Superior temporal gyrus (tissue), 1 donor: ENCODE measurements around the gene DICER1.

ENCODE experiments used
- DNase-seq: peaks from one replicate; pipeline ENCODE4 v3.0.0-alpha.2; 2016; ENCODE audit errors: extremely low spot score

DICER1 gene

DNA sequence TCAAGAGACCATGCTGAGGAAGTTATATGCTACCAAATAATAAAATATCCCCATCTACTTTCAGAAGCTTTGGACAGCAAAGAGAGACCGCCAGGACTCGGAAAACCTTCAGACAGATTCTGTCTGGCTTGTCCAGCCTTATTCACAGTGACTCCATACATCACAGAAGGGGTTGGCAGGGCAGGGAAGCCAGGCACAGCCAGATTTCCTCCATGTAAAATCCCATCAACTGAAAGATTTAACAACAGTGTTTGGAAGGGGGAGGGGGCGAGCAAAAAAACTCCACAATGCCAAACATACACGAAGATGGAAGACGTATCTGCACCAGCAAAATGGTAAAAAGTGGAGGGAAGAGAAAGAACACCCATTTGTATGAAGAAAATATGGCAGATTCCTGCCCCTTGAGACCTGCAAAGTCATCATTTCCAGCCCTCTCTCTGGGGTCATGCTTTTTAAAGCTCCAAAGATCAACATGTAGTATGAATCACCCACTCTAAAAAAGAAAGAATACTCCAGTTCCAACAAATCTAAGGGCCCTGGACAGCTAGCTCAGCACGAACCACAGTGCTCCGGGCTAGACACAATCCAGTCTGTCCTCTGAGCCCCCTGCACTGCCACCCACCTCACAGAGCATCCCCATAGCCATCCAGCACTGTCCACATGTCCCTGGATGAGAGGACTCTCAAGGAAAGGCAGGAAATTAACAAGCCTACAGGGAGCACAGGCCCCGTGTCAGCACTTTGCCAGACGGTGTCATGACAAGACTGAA is 116.4 kb downstream of the DICER1 start:
- DNase-seq: no peak

DNA sequence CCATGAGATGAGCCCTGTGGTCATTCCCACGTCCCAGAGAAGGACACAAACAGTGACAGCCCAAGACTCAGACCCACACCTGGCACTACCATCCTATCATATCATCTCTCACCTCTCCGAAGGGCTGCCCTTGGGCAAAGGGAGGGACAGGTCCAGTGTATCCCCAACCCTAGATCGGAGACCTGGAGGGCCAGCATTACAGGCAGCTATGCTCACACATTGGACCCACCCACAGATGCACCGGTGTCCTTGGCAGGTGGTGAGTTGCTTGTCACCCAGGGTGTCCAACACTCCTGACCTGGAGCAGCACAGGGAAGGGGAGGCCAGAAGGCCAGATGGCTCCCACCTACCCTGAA is 117.4 kb downstream of the DICER1 start:
- DNase-seq: no peak

DNA sequence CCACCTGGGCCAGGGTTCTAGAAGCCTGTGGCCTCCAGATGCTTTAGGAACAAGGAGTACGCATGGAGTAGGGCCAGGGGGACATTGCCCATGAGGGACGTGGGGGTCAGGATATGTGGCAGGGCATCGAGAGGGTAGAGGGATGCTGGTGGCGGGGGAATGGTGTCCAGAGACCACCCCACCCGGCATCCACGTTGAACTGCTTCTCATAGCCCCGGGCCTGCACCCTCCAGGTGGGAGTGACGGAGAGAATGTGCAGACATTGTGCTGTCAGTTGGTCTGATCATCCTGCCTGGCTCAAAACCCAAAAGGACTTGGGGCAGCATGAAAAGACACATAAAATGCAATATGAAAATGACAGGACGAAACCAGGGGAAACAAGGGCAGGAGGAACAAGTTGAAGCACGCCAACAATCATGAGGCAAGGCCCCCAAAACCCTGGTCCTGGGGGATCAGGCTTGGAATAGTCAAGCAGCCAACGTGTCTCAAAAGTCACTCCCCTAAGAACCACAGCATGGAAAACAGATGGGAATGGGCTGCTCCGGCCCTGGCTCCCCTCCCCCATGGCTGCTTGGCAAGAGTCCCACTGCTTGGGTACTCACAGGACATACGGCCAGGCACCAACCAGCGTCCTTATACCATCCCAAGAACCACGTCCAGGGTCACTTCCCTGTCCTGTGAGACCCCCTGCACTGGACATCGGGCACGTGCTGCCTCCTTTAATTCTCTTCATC is 117.9 kb downstream of the DICER1 start:
- DNase-seq: no peak

DNA sequence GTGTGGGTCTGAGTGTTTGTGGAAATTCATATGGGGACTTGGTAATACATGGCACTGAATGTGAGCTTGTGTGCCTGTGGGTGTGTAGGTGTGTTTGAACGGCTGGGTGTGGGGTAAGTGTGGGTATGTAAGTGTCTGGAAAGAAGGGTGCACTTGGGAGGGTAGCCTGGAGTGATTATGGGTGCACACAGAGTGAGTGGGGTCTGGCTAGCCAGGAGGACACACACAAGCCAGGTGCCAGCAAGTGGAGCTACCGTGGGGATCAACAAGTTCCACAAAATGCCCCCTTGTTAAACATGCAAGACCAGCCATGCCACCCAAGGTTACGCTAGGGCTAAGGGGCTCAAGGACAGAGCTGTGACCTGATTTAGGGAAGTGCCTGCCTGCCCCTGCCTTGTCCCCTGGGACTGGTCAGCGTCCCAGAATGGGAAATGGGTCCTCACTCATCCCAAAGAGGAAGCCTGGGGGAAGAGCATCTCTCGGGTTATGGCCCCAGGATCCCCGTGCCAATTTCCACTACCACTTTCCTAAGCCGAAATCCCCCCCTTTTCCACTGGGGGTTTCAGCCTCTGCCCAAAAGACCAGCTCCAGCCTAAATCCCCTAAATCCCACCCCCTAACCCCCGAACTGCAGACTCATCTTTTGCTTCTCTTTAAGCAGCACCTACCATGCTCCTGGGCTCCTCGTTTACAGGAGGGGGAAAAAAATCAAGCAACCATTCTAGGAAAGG is 118.6 kb downstream of the DICER1 start:
- DNase-seq: no peak

DNA sequence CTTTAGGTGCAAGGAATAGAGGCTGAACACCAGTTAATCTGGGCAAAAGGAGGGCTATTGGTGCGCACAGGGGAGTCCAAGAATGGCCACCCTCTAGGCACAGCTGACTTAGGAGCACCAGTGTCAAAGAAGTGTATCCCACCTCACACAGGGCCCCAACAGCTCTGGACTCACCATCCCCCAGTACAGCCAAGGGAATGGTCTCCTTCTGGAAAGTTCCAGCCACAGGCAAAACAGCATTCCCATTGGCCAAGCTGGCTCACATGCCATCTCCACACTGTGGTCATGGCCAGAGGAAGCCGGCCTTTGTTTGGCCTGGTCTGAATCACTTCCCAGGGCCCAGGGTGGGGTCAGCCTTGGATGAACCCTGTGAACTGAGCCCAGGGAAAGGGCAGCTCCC is 120.1 kb downstream of the DICER1 start:
- DNase-seq: no peak
